ENCODE data around the gene CARMIL1.

The CARMIL1 gene

DNA sequence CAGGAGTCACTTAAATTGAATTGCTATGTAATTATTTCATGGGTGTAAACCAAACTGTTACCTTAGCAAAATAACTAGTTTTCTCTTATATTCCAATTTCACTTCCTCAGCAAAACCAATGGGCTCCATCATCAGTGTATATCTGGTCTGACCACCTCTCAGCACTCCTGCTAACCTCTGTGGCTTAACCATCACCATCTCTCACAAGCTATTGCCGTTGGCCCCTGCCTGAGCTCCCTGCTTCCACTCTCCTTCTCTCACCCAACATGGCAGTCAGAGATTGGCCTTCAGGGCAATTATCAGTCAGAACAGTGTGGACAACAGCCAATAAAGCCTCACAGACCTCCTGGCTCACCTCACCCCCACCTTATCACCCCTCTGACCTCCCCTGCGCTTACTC, 124.0 kb downstream of the CARMIL1 start:
- no peak for TF ChIP-seq CTCF (IDR thresholded peaks at IDR 0.05)

DNA sequence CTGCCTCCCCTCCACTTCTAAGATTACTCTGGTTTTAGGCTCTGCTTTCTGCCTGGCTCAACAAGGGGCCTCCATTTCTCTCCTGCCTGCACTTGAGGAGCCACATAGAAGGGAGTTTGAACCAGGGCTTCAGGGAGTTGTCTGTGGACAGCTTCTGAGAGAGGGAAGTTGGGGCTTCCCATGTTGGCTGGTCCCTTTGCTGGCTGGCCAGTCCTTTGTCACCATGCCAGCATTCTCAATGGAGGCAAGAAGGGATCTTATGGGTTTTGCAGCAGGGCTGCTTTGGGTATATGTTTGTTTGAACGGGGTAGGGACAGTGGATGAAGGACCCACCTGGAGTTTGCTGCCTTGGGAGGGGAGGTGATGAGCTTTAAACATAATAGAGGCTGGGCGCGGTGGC, 124.9 kb downstream of the CARMIL1 start:
- no peak for TF ChIP-seq CTCF (IDR thresholded peaks at IDR 0.05)

DNA sequence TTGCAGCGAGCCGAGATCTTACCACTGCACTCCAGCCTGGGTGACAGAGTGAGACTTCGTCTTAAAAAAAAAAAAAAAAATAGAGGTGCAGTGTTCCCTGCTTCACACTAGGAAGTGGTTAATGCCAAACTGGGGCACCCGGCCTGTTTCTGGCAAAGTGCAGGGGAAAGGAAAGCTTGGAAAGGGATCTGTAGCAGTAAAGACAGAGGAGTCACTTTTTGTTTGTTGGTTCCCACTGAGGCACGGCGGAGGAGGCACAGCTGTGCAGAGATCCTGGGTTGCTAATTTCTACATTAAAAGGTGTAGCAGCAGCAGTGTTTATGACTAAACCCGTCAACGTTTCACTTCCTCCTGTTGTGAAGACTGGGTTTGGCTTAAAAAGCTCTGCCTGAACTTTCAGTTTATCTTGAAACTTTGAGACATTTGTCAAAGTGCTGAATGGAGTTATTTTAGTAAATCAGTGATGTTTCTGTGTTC, 125.6 kb downstream of the CARMIL1 start:
- TF ChIP-seq CTCF (IDR thresholded peaks at IDR 0.05) = no peak

DNA sequence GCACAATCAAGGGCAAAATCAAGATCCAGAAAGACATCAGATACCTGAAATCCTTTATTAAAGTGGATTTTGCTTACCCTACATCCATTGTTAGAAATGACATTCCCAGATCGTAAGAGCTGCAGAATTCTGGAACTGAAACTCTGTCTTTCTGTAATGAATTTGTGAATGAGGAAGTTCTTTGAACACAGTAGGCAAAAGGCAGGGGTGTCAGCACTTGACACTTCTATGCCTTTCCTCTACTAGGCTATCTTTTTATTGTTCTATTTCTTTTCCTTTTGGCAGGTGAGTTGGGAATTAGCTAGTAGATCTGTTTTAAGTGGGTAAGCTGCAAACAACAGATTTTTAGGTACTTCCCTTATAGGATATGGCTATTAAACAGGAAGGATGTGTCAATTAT, 126.3 kb downstream of the CARMIL1 start:
- no peak for TF ChIP-seq CTCF (IDR thresholded peaks at IDR 0.05)

- TF ChIP-seq CTCF (IDR thresholded peaks at IDR 0.05) = no peak
Measured at GRCh38 chr6:25407431-25407830, 128.3 kb downstream of the CARMIL1 start.

- no peak for TF ChIP-seq CTCF (IDR thresholded peaks at IDR 0.05)
Measured at GRCh38 chr6:25410102-25410501, 130.9 kb downstream of the CARMIL1 start.

DNA sequence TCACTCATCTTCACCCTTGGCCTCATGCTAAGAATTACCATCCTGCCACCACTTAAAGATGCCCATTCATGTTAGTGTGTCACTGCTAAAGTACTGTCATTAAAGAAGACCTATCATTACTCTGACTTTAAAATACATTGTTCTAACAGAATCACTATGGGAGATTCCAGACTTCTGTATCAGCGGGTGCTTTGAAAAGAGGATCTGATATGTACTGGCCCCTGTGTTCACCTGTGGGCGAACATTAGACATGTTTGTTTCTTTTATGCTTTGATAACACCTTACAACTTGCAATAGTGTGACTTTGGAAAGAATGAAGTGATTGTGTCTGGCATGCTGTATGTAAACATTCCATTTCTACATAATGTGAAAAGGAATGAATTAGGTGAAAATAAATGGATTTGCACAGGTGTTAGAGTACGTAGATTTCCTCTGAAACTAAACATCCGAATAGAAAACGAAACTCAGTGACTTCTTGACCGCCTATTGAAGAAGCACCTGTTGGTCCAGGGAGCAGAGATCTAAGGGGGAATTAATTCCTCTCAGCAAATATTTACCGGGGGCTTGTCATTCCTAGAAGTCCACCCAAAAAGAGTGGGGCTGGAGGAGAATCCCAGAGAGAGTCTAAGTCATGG, 132.3 kb downstream of the CARMIL1 start:
- no peak for TF ChIP-seq CTCF (IDR thresholded peaks at IDR 0.05)
